ENCODE results near the gene SDF2L1.
A peak's percentile ranks its signal among the peaks of the same experiment; 100 is the strongest.
"Not testable (repeated sequence)": the region's sequence is repeated elsewhere in the genome, so short reads cannot be mapped to it uniquely, and the experiment has no call there.

The SDF2L1 gene

GRCh38 chr22:21637450-21637849 lies 4.7 kb upstream of the SDF2L1 start:
- not testable (repeated sequence) for DNase-seq

GRCh38 chr22:21639359-21639758 lies 2.7 kb upstream of the SDF2L1 start:
- no peak for DNase-seq

- no peak for DNase-seq
These were observed 1.3 kb upstream of the SDF2L1 start for GRCh38 chr22:21640810-21641209.

- DNase-seq = no peak
These were observed 699 bp upstream of the SDF2L1 start for GRCh38 chr22:21641417-21641788.

GRCh38 chr22:21642584-21643448 lies 714 bp downstream of the SDF2L1 start:
- no peak for DNase-seq

GRCh38 chr22:21643533-21644357 lies 1.6 kb downstream of the SDF2L1 start:
- no peak for DNase-seq

GRCh38 chr22:21645513-21645912 lies 3.4 kb downstream of the SDF2L1 start:
- not testable (repeated sequence) for DNase-seq

- peak; percentile 62 for DNase-seq
These were observed 4.8 kb downstream of the SDF2L1 start for GRCh38 chr22:21646608-21647590.

GRCh38 chr22:21650280-21650679 lies 8.2 kb downstream of the SDF2L1 start:
- no peak for DNase-seq

- DNase-seq = no peak
These were observed 8.9 kb downstream of the SDF2L1 start for GRCh38 chr22:21650823-21651520.

- no peak for DNase-seq
These were observed 9.5 kb downstream of the SDF2L1 start for GRCh38 chr22:21651521-21652009.

- DNase-seq = peak; percentile 84
These were observed 10.0 kb downstream of the SDF2L1 start for GRCh38 chr22:21652010-21652546.

GRCh38 chr22:21652547-21653545 lies 10.7 kb downstream of the SDF2L1 start:
- no peak for DNase-seq

GRCh38 chr22:21657020-21657359 lies 14.9 kb downstream of the SDF2L1 start:
- no peak for DNase-seq

GRCh38 chr22:21657360-21658032 lies 15.4 kb downstream of the SDF2L1 start:
- DNase-seq = peak; percentile 45

GRCh38 chr22:21659864-21660525 lies 17.9 kb downstream of the SDF2L1 start:
- DNase-seq = no peak

- no peak for DNase-seq
These were observed 18.8 kb downstream of the SDF2L1 start for GRCh38 chr22:21660904-21661303.

- DNase-seq = no peak
These were observed 19.9 kb downstream of the SDF2L1 start for GRCh38 chr22:21661991-21662390.

- no peak for DNase-seq
These were observed 21.6 kb downstream of the SDF2L1 start for GRCh38 chr22:21663738-21664137.

Measured in NCI-H1048 (cell line).